HG03342 (cell line): ENCODE results near the gene ARVCF.

Experiments
- ATAC-seq: cut with Tn5 transposase; IDR thresholded peaks from one replicate; pipeline ENCODE4 v1.9.1; 2021; ENCODE audit warnings: mild to moderate bottlenecking, moderate library complexity; ENCODE audit not compliant: unreplicated experiment

ARVCF gene

GRCh38 chr22:19963863-19964642 is 52.6 kb downstream of the ARVCF start:
- no peak for ATAC-seq

GRCh38 chr22:19962909-19963806 is 53.5 kb downstream of the ARVCF start:
- ATAC-seq = no peak

GRCh38 chr22:19962246-19962908 is 54.2 kb downstream of the ARVCF start:
- no peak for ATAC-seq

- ATAC-seq = no peak
These were observed 54.8 kb downstream of the ARVCF start for GRCh38 chr22:19961868-19962245.

- ATAC-seq = no peak
These were observed 55.4 kb downstream of the ARVCF start for GRCh38 chr22:19961201-19961580.

- ATAC-seq = no peak
These were observed 56.0 kb downstream of the ARVCF start for GRCh38 chr22:19960491-19961200.

GRCh38 chr22:19959587-19960490 is 56.8 kb downstream of the ARVCF start:
- ATAC-seq = no peak

- ATAC-seq = no peak
These were observed 57.5 kb downstream of the ARVCF start for GRCh38 chr22:19959043-19959586.

GRCh38 chr22:19958083-19959042 is 58.3 kb downstream of the ARVCF start:
- no peak for ATAC-seq

- no peak for ATAC-seq
These were observed 59.2 kb downstream of the ARVCF start for GRCh38 chr22:19957445-19957844.

GRCh38 chr22:19955241-19956128 is 61.1 kb downstream of the ARVCF start:
- ATAC-seq = no peak

- no peak for ATAC-seq
These were observed 65.3 kb downstream of the ARVCF start for GRCh38 chr22:19951346-19951745.

GRCh38 chr22:19948057-19948760 is 68.4 kb downstream of the ARVCF start:
- no peak for ATAC-seq

GRCh38 chr22:19943082-19944026 is 73.3 kb downstream of the ARVCF start:
- no peak for ATAC-seq

- no peak for ATAC-seq
These were observed 74.2 kb downstream of the ARVCF start for GRCh38 chr22:19942157-19943081.
